B cell (primary cell): ENCODE results near the gene HPX. TPM values are rescaled to one million over a fixed set of nuclear protein-coding genes. Genes with fewer than 3 reads are reported as not detected.

Source experiments
- ATAC-seq: fragments of 200-7000 bp; cut with Tn5 transposase; one replicate; pipeline ENCODE4 v1.10.0; 2021; ENCODE audit warnings: low read depth, mild to moderate bottlenecking, moderate number of reproducible peaks, moderate library complexity
- CTCF ChIA-PET: fragments of 350-600 bp; sonication (Branson Sonifier 250); formaldehyde crosslinking; loops from one replicate; lab custom pipeline; 2021; ENCODE audit warnings: antibody characterized with exemption, inconsistent platforms; lab: Charles Lee
- POLR2A ChIA-PET: fragments of 350-600 bp; sonication (Branson Sonifier 250); formaldehyde crosslinking; loops from one replicate; lab custom pipeline; 2021; ENCODE audit warnings: antibody characterized with exemption; lab: Charles Lee
- DNase-seq: peaks from one replicate; pipeline ENCODE4 v3.0.0; 2013
- H2AFZ ChIP-seq: 2 replicates; pipeline ENCODE4 v1.6.1; 2012; ENCODE audit warnings: mild to moderate bottlenecking, low read depth, low read length; ENCODE audit not compliant: insufficient read depth, poor library complexity, severe bottlenecking
- H3K27ac ChIP-seq, 2 donors: 1 replicate in 1 of 2; 2 replicates in 1 of 2; pipeline ENCODE4 v1.5.1; 2012 to 2013; ENCODE audit warnings: low read length in 2 of 2, mild to moderate bottlenecking in 2 of 2, moderate library complexity in 1 of 2
- H3K27me3 ChIP-seq, 4 experiments: fragments of 200-600 bp in 1 of 4; sonication (generic) in 1 of 4; replicated peaks in 1 of 4; 1 replicate in 2 of 4; 2 replicates in 2 of 4; pipeline versions ENCODE4 v1.6.1 to v1.7.0; 2013 to 2016; ENCODE audit warnings: low read length in 3 of 4, mild to moderate bottlenecking in 2 of 4, mixed read lengths in 1 of 4, moderate library complexity in 1 of 4; ENCODE audit not compliant: insufficient read depth in 4 of 4, control insufficient read depth in 3 of 4; ENCODE audit errors: control extremely low read depth in 1 of 4
- H3K36me3 ChIP-seq, 2 experiments: replicated peaks in 1 of 2; 1 replicate in 1 of 2; 2 replicates in 1 of 2; pipeline versions ENCODE4 v1.6.1 to v1.7.1; 2013; ENCODE audit warnings: low read length in 1 of 2; ENCODE audit not compliant: insufficient read depth in 2 of 2, control insufficient read depth in 1 of 2; ENCODE audit errors: control extremely low read depth in 1 of 2, extremely low read depth in 1 of 2
- H3K4me1 ChIP-seq, 2 donors: fragments of 200-600 bp in 1 of 2; sonication (generic) in 1 of 2; 1 replicate in 1 of 2; 2 replicates in 1 of 2; pipeline versions ENCODE4 v1.5.1 to v1.6.1; 2013 to 2017; ENCODE audit warnings: low read length in 2 of 2; ENCODE audit not compliant: control insufficient read depth in 2 of 2, insufficient read depth in 2 of 2
- H3K4me2 ChIP-seq: replicated peaks from 2 replicates; pipeline ENCODE3; 2012; ENCODE audit warnings: mild to moderate bottlenecking, low read depth, low read length; ENCODE audit not compliant: poor library complexity, severe bottlenecking
- H3K4me3 ChIP-seq, 5 experiments: fragments of 200-600 bp in 1 of 5; sonication (generic) in 1 of 5; 1 replicate in 3 of 5; 2 replicates in 2 of 5; pipeline versions ENCODE4 v1.5.1 to v1.7.0; 2011 to 2016; ENCODE audit warnings: low read length in 4 of 5, mild to moderate bottlenecking in 4 of 5, low read depth in 2 of 5, control low read depth in 1 of 5, moderate library complexity in 1 of 5; ENCODE audit not compliant: insufficient read depth in 1 of 5; ENCODE audit errors: control extremely low read depth in 1 of 5, extremely low read depth in 1 of 5
- H3K79me2 ChIP-seq: fragments of 200-600 bp; sonication (generic); one replicate; pipeline ENCODE4 v1.6.0; 2016; ENCODE audit warnings: low read length; ENCODE audit not compliant: control insufficient read depth, insufficient read depth
- H3K9ac ChIP-seq: fragments of 200-600 bp; sonication (generic); 2 replicates; pipeline ENCODE4 v1.6.1; 2017; ENCODE audit warnings: mild to moderate bottlenecking, low read length, moderate library complexity
- H3K9me3 ChIP-seq, 3 donors: one replicate each; pipeline versions ENCODE4 v1.6.1 to v1.7.1; 2013; ENCODE audit warnings: low read length in 2 of 3; ENCODE audit not compliant: control insufficient read depth in 2 of 3, insufficient read depth in 1 of 3; ENCODE audit errors: control extremely low read depth in 1 of 3
- H4K20me1 ChIP-seq: 2 replicates; pipeline ENCODE4 v1.6.0; 2012; ENCODE audit warnings: mild to moderate bottlenecking, low read length; ENCODE audit not compliant: insufficient read depth, control insufficient read depth, poor library complexity, severe bottlenecking
- H3K27ac Mint-ChIP-seq: one replicate; pipeline ENCODE4 v1.8.0; 2021; ENCODE audit warnings: mixed read lengths
- H3K27me3 Mint-ChIP-seq: one replicate; pipeline ENCODE4 v1.8.0; 2021; ENCODE audit warnings: mixed read lengths
- H3K4me1 Mint-ChIP-seq: one replicate; pipeline ENCODE4 v1.8.0; 2021; ENCODE audit warnings: mixed read lengths
- H3K4me3 Mint-ChIP-seq: one replicate; pipeline ENCODE4 v1.8.0; 2021; ENCODE audit warnings: mixed read lengths
- H3K9me3 Mint-ChIP-seq: one replicate; pipeline ENCODE4 v1.8.0; 2022; ENCODE audit warnings: mixed read lengths; ENCODE audit not compliant: insufficient read depth
- CTCF ChIP-seq: fragments of 200-600 bp; IDR thresholded peaks from one replicate; pipeline ENCODE4 v1.8.0; 2022; ENCODE audit warnings: antibody characterized with exemption, mild to moderate bottlenecking
- EZH2 ChIP-seq: IDR thresholded peaks from 2 replicates; pipeline ENCODE4 v1.6.1; 2012; ENCODE audit warnings: borderline replicate concordance, low read depth, mild to moderate bottlenecking, moderate library complexity, low read length; ENCODE audit not compliant: insufficient read depth, poor library complexity, severe bottlenecking
- WGBS: methylation state at CpG from one replicate; pipeline ENCODE4 v1.1.5; 2013; ENCODE audit warnings: missing lambda C conversion rate; ENCODE audit not compliant: insufficient coverage; 5-methylcytosine and 5-hydroxymethylcytosine counted together
- intact Hi-C: fragments of 100-400 bp; cut with micrococcal nuclease; formaldehyde crosslinking; loops from one replicate; pipeline ENCODE4 v1.10.0; 2022
- polyA plus RNA-seq: library from polyadenylated mRNA; depleted of rRNA; stranded (reverse); fragments of >200 nt; gene quantifications from 2 replicates; pipeline ENCODE4 v1.2.3, GENCODE V29; 2012
- total RNA-seq, 2 donors: library from RNA; stranded (reverse); fragments of 120-200 nt in 1 of 2; gene quantifications; 1 replicate in 1 of 2; 2 replicates in 1 of 2; pipeline versions ENCODE4 v1.2.3 to v1.2.4, GENCODE V29; 2013 to 2022

Gene HPX
- total and polyA plus RNA-seq, 2 donors (not counting 1 experiment from before 2014, with no cell fraction given), result 0.64 to 1.1 TPM

- Histone ChIP-seq H3K9me3 (no peaks in the 10 kb centered on the region), H3K4me3 (no peak overlapping the region), H3K9ac (no peak overlapping the region), H2AFZ (no peak overlapping the region), H3K27me3 (no peaks in the 10 kb centered on the region), H3K4me1 (no peaks in the 10 kb centered on the region), H4K20me1 (no peaks in the 10 kb centered on the region), H3K27ac (no peak overlapping the region), H3K36me3 (peaks cover 0 to 23% of the 10 kb centered on the region in 2 experiments), H3K79me2 (no peaks in the 10 kb centered on the region), H3K4me2 (no peak overlapping the region)
- Mint-ChIP-seq H3K27me3 (no peaks in the 10 kb centered on the region), H3K9me3 (no peaks in the 10 kb centered on the region), H3K4me1 (no peaks in the 10 kb centered on the region), H3K4me3 (no peak overlapping the region), H3K27ac (no peak overlapping the region)
- no peak for TF ChIP-seq EZH2
- no peak for TF ChIP-seq CTCF
- no peak for ATAC-seq
- CTCF ChIA-PET, result interaction anchor here (1.0 to 2.1 kb wide), 5 partner anchors 8 to 74 kb away, joined by 3 to 9 read pairs (median 5); no protein-coding TSS in a partner anchor
- intact Hi-C loops, result no loop called here
- DNase-seq, result no peak
- WGBS, result 100% methylated on average over 2 of the region's 2 CpGs
- POLR2A ChIA-PET, result no interaction called here
Measured at GRCh38 chr11:6453152-6453551, 12.4 kb upstream of the HPX start.

- ChIA-PET POLR2A (no interaction called here), CTCF (interaction anchor here (1.0 to 1.6 kb wide), 3 partner anchors 9 to 73 kb away, joined by 3 to 7 read pairs (median 4); no protein-coding TSS in a partner anchor)
- Mint-ChIP-seq H3K27me3 (no peaks in the 10 kb centered on the region), H3K4me1 (no peaks in the 10 kb centered on the region), H3K9me3 (no peaks in the 10 kb centered on the region), H3K4me3 (no peak overlapping the region), H3K27ac (no peak overlapping the region)
- Histone ChIP-seq H3K27me3 (no peaks in the 10 kb centered on the region), H3K4me3 (no peak overlapping the region), H3K79me2 (no peaks in the 10 kb centered on the region), H3K4me2 (no peak overlapping the region), H4K20me1 (no peaks in the 10 kb centered on the region), H2AFZ (no peak overlapping the region), H3K9ac (no peak overlapping the region), H3K4me1 (no peaks in the 10 kb centered on the region), H3K27ac (no peak overlapping the region), H3K9me3 (no peaks in the 10 kb centered on the region), H3K36me3 (peaks cover 0 to 23% of the 10 kb centered on the region in 2 experiments)
- ATAC-seq, result no peak
- DNase-seq, result no peak
- intact Hi-C loops, result no loop called here
- whole genome bisulfite sequencing, result 89% methylated on average over 3 of the region's 3 CpGs
- TF ChIP-seq EZH2, result no peak
- no peak for TF ChIP-seq CTCF
Measured at GRCh38 chr11:6452219-6452618, 11.4 kb upstream of the HPX start.
